Measurements from ENCODE around the gene RRAGC.
"Not testable (repeated sequence)": the region's sequence is repeated elsewhere in the genome, so short reads cannot be mapped to it uniquely, and the experiment has no call there.

RRAGC gene

GRCh38 chr1:38852780-38853179 lies 6.8 kb downstream of the RRAGC start:
- no peak for DNase-seq

GRCh38 chr1:38848071-38848470 lies 11.5 kb downstream of the RRAGC start:
- no peak for DNase-seq

GRCh38 chr1:38846210-38846609 lies 13.4 kb downstream of the RRAGC start:
- DNase-seq: no peak

GRCh38 chr1:38845088-38845487 lies 14.5 kb downstream of the RRAGC start:
- DNase-seq: not testable (repeated sequence)

- DNase-seq: no peak
Measured at GRCh38 chr1:38840281-38840680, 19.3 kb downstream of the RRAGC start.

GRCh38 chr1:38839363-38839762 lies 20.2 kb downstream of the RRAGC start:
- DNase-seq: no peak

GRCh38 chr1:38836316-38836715 lies 23.3 kb downstream of the RRAGC start:
- not testable (repeated sequence) for DNase-seq

- DNase-seq: no peak
Measured at GRCh38 chr1:38834937-38835827, 24.4 kb downstream of the RRAGC start.

- DNase-seq: no peak
Measured at GRCh38 chr1:38834221-38834782, 25.3 kb downstream of the RRAGC start.

- DNase-seq: no peak
Measured at GRCh38 chr1:38833146-38833545, 26.4 kb downstream of the RRAGC start.

- DNase-seq: no peak
Measured at GRCh38 chr1:38832370-38832734, 27.2 kb downstream of the RRAGC start.

- DNase-seq: no peak
Measured at GRCh38 chr1:38831731-38832369, 27.7 kb downstream of the RRAGC start.

GRCh38 chr1:38829368-38829767 lies 30.2 kb downstream of the RRAGC start:
- DNase-seq: no peak

GRCh38 chr1:38827318-38827717 lies 32.3 kb downstream of the RRAGC start:
- no peak for DNase-seq

- DNase-seq: no peak
Measured at GRCh38 chr1:38826886-38827285, 32.7 kb downstream of the RRAGC start.

- DNase-seq: no peak
Measured at GRCh38 chr1:38826262-38826661, 33.3 kb downstream of the RRAGC start.

GRCh38 chr1:38820860-38821259 lies 38.7 kb downstream of the RRAGC start:
- DNase-seq: no peak

- DNase-seq: no peak
Measured at GRCh38 chr1:38819516-38819915, 40.1 kb downstream of the RRAGC start.

GRCh38 chr1:38819040-38819439 lies 40.5 kb downstream of the RRAGC start:
- DNase-seq: no peak

GRCh38 chr1:38818175-38818976 lies 41.2 kb downstream of the RRAGC start:
- no peak for DNase-seq

GRCh38 chr1:38817267-38818174 lies 42.1 kb downstream of the RRAGC start:
- DNase-seq: no peak

Measured in T1000 (cell line).